ENCODE results near the gene PRCC.

The PRCC gene

DNA sequence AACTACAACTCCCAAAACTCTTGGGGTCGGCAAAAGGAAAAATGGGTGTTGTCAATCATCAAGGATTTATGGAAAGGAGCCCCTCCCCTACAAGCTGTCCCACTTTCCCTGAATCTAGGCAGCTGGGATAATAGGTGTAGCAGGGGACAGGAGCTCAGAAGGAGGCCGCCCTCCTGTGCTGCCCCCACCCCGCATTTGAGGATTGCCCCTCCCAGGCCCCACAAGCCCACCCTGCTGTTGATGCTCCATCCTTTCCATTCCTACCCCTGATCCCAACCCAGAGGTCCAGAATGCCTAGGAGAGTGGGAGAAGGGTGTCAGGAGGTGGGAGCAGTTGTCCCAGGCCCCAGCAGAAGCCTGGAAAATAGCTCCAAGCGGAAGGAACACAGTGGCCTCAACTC is 24.5 kb upstream of the PRCC start:
- peaks cover 14% of the 10 kb centered on the region for H3K36me3 ChIP-seq (ENCODE audit: control insufficient read depth, insufficient read depth, low read length)

DNA sequence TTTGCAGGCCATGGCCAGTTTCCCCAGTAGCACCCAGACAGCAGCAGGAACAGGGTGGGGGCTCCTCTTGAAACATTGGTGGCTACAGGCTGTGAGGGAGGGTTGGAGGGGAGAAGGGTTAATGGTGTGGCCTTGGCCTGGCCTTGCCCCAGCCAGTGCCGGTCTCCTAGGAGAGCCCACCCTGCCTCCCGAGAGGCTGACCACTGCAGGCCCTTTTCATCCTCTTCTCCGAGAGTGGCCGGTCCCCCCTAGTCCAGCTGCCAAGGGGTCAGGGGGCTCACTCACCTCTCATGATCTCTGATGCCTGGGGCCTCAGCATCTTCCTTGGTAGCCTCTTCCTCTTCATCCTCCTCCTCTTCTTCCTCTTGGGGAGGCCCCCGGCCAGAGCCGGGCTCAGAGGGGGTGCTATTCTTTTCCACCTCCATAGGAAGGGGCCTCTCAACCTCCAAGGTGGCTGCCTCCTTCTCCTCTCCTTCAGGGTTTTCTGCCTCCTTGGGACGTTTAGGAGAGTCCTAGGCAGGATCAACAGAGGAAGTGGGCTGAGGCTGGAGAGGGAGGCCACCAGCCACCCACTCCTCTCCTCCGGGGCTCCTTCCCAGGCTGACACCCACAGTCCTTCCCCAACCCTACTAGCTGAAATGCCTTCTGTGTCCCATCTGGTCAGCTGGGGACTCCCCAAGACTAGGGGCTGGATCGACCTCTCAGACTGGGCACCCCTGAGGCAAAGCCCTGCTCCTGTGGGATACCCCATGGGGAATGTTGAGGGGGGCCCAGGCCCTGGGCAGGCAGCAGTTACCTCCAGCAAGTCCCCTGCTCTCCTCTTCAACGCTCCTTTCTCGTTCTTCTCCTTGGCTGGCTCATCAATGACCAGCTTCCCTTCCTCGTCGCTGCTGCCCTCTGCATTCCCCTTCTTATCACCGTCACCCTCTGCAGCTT is 23.7 kb upstream of the PRCC start:
- no peak for DNase-seq (ENCODE audit: extremely low read depth, insufficient read length)
- no peak for TF ChIP-seq CTCF (IDR thresholded peaks at IDR 0.05; ENCODE audit: insufficient read depth, low read length, poor library complexity, severe bottlenecking)
- Histone ChIP-seq H3K27me3 (replicated peaks; ENCODE audit: control insufficient read depth, insufficient read depth, low read length) (no peaks in the 10 kb centered on the region), H3K36me3 (ENCODE audit: control insufficient read depth, insufficient read depth, low read length) (peaks cover 14% of the 10 kb centered on the region), H3K4me3 (replicated peaks; ENCODE audit: low read depth, low read length) (no peak overlapping the region)

More for the DNA sequence above, 24.5 kb upstream of the PRCC start:
- Histone ChIP-seq H3K4me3 (replicated peaks; ENCODE audit: low read depth, low read length) (no peak overlapping the region), H3K27me3 (replicated peaks; ENCODE audit: control insufficient read depth, insufficient read depth, low read length) (no peaks in the 10 kb centered on the region)
- no peak for DNase-seq (ENCODE audit: extremely low read depth, insufficient read length)
- TF ChIP-seq CTCF (IDR thresholded peaks at IDR 0.05; ENCODE audit: insufficient read depth, low read length, poor library complexity, severe bottlenecking), result no peak

GRCh38 chr1:156744344-156744743 is 23.0 kb upstream of the PRCC start:
- H3K36me3 ChIP-seq (ENCODE audit: control insufficient read depth, insufficient read depth, low read length), result peaks cover 14% of the 10 kb centered on the region
- no peak for DNase-seq (ENCODE audit: extremely low read depth, insufficient read length)
- no peak for TF ChIP-seq CTCF (IDR thresholded peaks at IDR 0.05; ENCODE audit: insufficient read depth, low read length, poor library complexity, severe bottlenecking)
- H3K4me3 ChIP-seq (replicated peaks; ENCODE audit: low read depth, low read length), result no peak overlapping the region
- H3K27me3 ChIP-seq (replicated peaks; ENCODE audit: control insufficient read depth, insufficient read depth, low read length), result no peaks in the 10 kb centered on the region

DNA sequence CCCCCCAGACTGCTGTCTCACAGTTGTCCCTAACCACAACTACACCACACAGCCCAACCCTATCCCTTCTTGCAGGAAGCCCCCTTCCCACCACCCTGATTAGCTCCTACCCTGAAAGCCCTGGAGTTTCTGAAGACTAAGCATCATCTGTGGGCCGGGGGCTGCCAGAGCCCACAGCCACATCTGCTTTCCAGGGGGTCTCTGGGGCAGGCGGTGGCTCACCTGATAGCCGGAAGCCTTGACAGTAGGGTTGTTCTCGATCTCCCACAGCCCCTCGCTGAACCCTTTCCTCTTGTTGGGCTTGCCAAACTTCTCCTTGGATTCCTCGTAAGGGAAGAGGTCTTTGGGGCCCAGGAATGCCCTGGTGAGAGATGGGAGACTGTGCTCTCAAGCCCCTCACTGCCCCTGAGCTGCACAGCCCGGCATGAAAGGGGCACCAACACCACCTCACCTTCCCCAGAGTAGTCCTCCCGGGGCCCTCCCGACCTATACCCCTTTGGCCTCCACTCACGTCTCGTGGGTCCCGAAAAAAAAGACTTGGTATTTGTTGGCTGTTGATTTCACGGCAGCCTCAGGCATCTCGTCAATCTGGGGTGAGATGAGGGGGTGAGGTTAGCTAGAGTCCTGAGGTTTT is 22.4 kb upstream of the PRCC start:
- Histone ChIP-seq H3K4me3 (replicated peaks; ENCODE audit: low read depth, low read length) (no peak overlapping the region), H3K36me3 (ENCODE audit: control insufficient read depth, insufficient read depth, low read length) (peaks cover 14% of the 10 kb centered on the region), H3K27me3 (replicated peaks; ENCODE audit: control insufficient read depth, insufficient read depth, low read length) (no peaks in the 10 kb centered on the region)
- DNase-seq (ENCODE audit: extremely low read depth, insufficient read length), result no peak
- TF ChIP-seq CTCF (IDR thresholded peaks at IDR 0.05; ENCODE audit: insufficient read depth, low read length, poor library complexity, severe bottlenecking), result no peak

GRCh38 chr1:156745881-156746280 is 21.5 kb upstream of the PRCC start:
- no peak for DNase-seq (ENCODE audit: extremely low read depth, insufficient read length)
- Histone ChIP-seq H3K4me3 (replicated peaks; ENCODE audit: low read depth, low read length) (no peak overlapping the region), H3K36me3 (ENCODE audit: control insufficient read depth, insufficient read depth, low read length) (peaks cover 14% of the 10 kb centered on the region), H3K27me3 (replicated peaks; ENCODE audit: control insufficient read depth, insufficient read depth, low read length) (no peaks in the 10 kb centered on the region)
- no peak for TF ChIP-seq CTCF (IDR thresholded peaks at IDR 0.05; ENCODE audit: insufficient read depth, low read length, poor library complexity, severe bottlenecking)
